Measurements from ENCODE around the gene HS3ST4.
"Not testable (repeated sequence)": the region's sequence is repeated elsewhere in the genome, so short reads cannot be mapped to it uniquely, and the experiment has no call there.

The HS3ST4 gene

GRCh38 chr16:25734430-25735385 lies 42.9 kb downstream of the HS3ST4 start:
- peak; percentile 8 to 29 for DNase-seq

GRCh38 chr16:25735645-25736044 lies 43.9 kb downstream of the HS3ST4 start:
- DNase-seq, result no peak

- DNase-seq, result no peak
Measured at GRCh38 chr16:25747160-25747758, 55.5 kb downstream of the HS3ST4 start.

- no peak for DNase-seq
Measured at GRCh38 chr16:25748092-25748654, 56.4 kb downstream of the HS3ST4 start.

GRCh38 chr16:25750488-25751216 lies 58.9 kb downstream of the HS3ST4 start:
- no peak for DNase-seq

GRCh38 chr16:25751230-25751835 lies 59.6 kb downstream of the HS3ST4 start:
- no peak for DNase-seq

- DNase-seq, result no peak
Measured at GRCh38 chr16:25764466-25764865, 72.7 kb downstream of the HS3ST4 start.

- DNase-seq, result no peak
Measured at GRCh38 chr16:25771216-25771615, 79.5 kb downstream of the HS3ST4 start.

- no peak for DNase-seq
Measured at GRCh38 chr16:25771812-25772568, 80.2 kb downstream of the HS3ST4 start.

GRCh38 chr16:25776214-25776613 lies 84.5 kb downstream of the HS3ST4 start:
- not testable (repeated sequence) for DNase-seq

GRCh38 chr16:25783226-25783625 lies 91.5 kb downstream of the HS3ST4 start:
- no peak for DNase-seq

- no peak for DNase-seq
Measured at GRCh38 chr16:25785361-25785760, 93.6 kb downstream of the HS3ST4 start.

GRCh38 chr16:25786748-25787147 lies 95.0 kb downstream of the HS3ST4 start:
- no peak for DNase-seq

GRCh38 chr16:25788637-25789036 lies 96.9 kb downstream of the HS3ST4 start:
- DNase-seq, result no peak

- DNase-seq, result no peak
Measured at GRCh38 chr16:25796239-25796638, 104.5 kb downstream of the HS3ST4 start.

- DNase-seq, result no peak
Measured at GRCh38 chr16:25798065-25798464, 106.3 kb downstream of the HS3ST4 start.

GRCh38 chr16:25799816-25800215 lies 108.1 kb downstream of the HS3ST4 start:
- DNase-seq, result no peak

GRCh38 chr16:25812215-25812614 lies 120.5 kb downstream of the HS3ST4 start:
- peak; percentile 75 to 84 for DNase-seq

- DNase-seq, result no peak
Measured at GRCh38 chr16:25817295-25817694, 125.5 kb downstream of the HS3ST4 start.

- DNase-seq, result no peak
Measured at GRCh38 chr16:25817876-25818275, 126.1 kb downstream of the HS3ST4 start.

GRCh38 chr16:25823891-25824290 lies 132.1 kb downstream of the HS3ST4 start:
- no peak for DNase-seq

GRCh38 chr16:25827709-25828108 lies 135.9 kb downstream of the HS3ST4 start:
- DNase-seq, result no peak
